Heart right ventricle (tissue), 16 donors: ENCODE results near the gene CREBBP. TPM values are rescaled to one million over a fixed set of nuclear protein-coding genes. Genes with fewer than 3 reads are reported as not detected.

Experiments
- ATAC-seq, 8 donors: fragments of 200-7000 bp; cut with Tn5 transposase; one replicate each; pipeline ENCODE4 v1.9.1; 2020; ENCODE audit warnings: mild to moderate bottlenecking in 8 of 8, moderate library complexity in 8 of 8, moderate number of reproducible peaks in 1 of 8
- DNase-seq, 2 donors: peaks; one replicate each; pipeline ENCODE4 v3.0.0-alpha.2; 2020
- H3K27ac ChIP-seq, 10 donors: fragments of 200-600 bp; sonication (generic) in 2 of 10; one replicate each; pipeline versions ENCODE4 v1.5.0 to v1.8.0; 2020 to 2022; ENCODE audit warnings: mild to moderate bottlenecking in 3 of 10
- H3K27me3 ChIP-seq, 7 donors: fragments of 200-600 bp; one replicate each; pipeline ENCODE4 v1.8.0; 2021 to 2022; ENCODE audit warnings: mild to moderate bottlenecking in 2 of 7
- H3K36me3 ChIP-seq, 9 donors: fragments of 200-600 bp; sonication (generic) in 1 of 9; one replicate each; pipeline versions ENCODE4 v1.5.0 to v1.8.0; 2020 to 2022; ENCODE audit warnings: mild to moderate bottlenecking in 2 of 9
- H3K4me1 ChIP-seq, 9 donors: fragments of 200-600 bp; sonication (generic) in 1 of 9; one replicate each; pipeline versions ENCODE4 v1.5.0 to v1.8.0; 2020 to 2022; ENCODE audit warnings: mild to moderate bottlenecking in 4 of 9
- H3K4me3 ChIP-seq, 10 donors: fragments of 200-600 bp; sonication (generic) in 2 of 10; one replicate each; pipeline versions ENCODE4 v1.5.0 to v1.8.0; 2020 to 2022; ENCODE audit warnings: mild to moderate bottlenecking in 7 of 10, moderate library complexity in 2 of 10
- H3K9me3 ChIP-seq, 11 donors: fragments of 200-600 bp in 10 of 11; sonication (generic) in 2 of 11; one replicate each; pipeline versions ENCODE4 v1.5.0 to v1.8.0; 2013 to 2022; ENCODE audit warnings: mild to moderate bottlenecking in 2 of 11, control low read depth in 1 of 11, moderate library complexity in 1 of 11
- CTCF ChIP-seq, 9 donors: fragments of 200-600 bp; sonication (generic) in 2 of 9; IDR thresholded peaks; one replicate each; pipeline versions ENCODE4 v1.5.0 to v1.8.0; 2021 to 2022; ENCODE audit warnings: antibody characterized with exemption in 9 of 9, mild to moderate bottlenecking in 5 of 9, moderate library complexity in 1 of 9
- WGBS, 2 donors: extraction: QIAGEN DNeasy Blood & Tissue Kit; methylation state at CpG; one replicate each; pipeline ENCODE4 v1.1.7; 2013; ENCODE audit warnings: inconsistent platforms in 1 of 2; 5-methylcytosine and 5-hydroxymethylcytosine counted together
- intact Hi-C, 10 donors: fragments of 100-400 bp; cut with DNase I; formaldehyde crosslinking; loops; one replicate each; pipeline versions ENCODE4 v1.11.1 to v1.14.2; 2022
- polyA plus RNA-seq, 2 donors: library from polyadenylated mRNA; stranded (reverse); fragments of 200-250 nt; gene quantifications; one replicate each; pipeline ENCODE4 v1.2.3, GENCODE V29; 2013
- total RNA-seq, 10 donors: library from RNA; stranded (reverse); fragmentation: NEBNext Ultra II Directional in 3 of 10; extraction: Animal tissue kit (Norgen Biotek cat#: 25700) in 3 of 10; gene quantifications; one replicate each; pipeline versions ENCODE4 v1.2.1 to v1.2.4, GENCODE V29; 2021 to 2023
- donor health status: Arrhythmogenic right ventricular cardiomyopathy.
- donor health status: ischemic (EF 13 %, LVEDD 7.1; RV severe dilation, severe dysfunction).
- donor health status: healthy with polysubstance abuse.
- donor health status: DM: no; HTN: yes; CAD: no.
- donor health status: DM: no; HTN: no; CAD: no.
- donor health status: ischemic (EF 25% LVEDD 6.9; RV normal size, moderate dysfunction).
- donor health status: ischemic (EF 25% LVEDD 5.7; RV mildly dilated, moderate dysfunction).
- donor health status: healthy.
- donor health status: DM: yes; HTN: yes; CAD: no.
- donor health status: Ischemic cardiomyopathy.
- donor health status: ischemic (EF 35%, LVEDD 5.7; RV mildly dilated, moderate dysfunction).
- donor health status: nonischemic (EF 11% LVEDD 7.7; RV severe dilation, severe dysfunction).
- donor health status: DM: yes; HTN: yes; CAD: no.
- donor health status: PGD.
- donor health status: ischemic (EF 29% LVEDD 5.4; RV normal size, mild dysfunction).
- donor health status: nonischemic (EF 23%, LVEDD 6.1; RV moderate dilation, normal function).

The CREBBP gene
- total and polyA plus RNA-seq, 12 donors, result 6.3 to 51.5 (median 41.0) TPM

GRCh38 chr16:3838600-3839401, 41.7 kb downstream of the CREBBP start:
- H3K4me3 ChIP-seq, result no peak overlapping the region
- no peak overlapping the region for H3K27ac ChIP-seq
- H3K9me3 ChIP-seq, result no peaks in the 10 kb centered on the region
- H3K4me1 ChIP-seq, result peaks cover 6 to 70% (median 57%) of the 10 kb centered on the region in 9 donors
- WGBS, 2 donors, result 84 to 85% methylated on average over 9 of the region's 9 CpGs
- TF ChIP-seq CTCF (IDR thresholded peaks at IDR 0.05), result no peak
- H3K36me3 ChIP-seq, result peaks cover 0 to 34% (median 0%) of the 10 kb centered on the region in 9 donors
- ATAC-seq (no peak), DNase-seq (no peak)
- intact Hi-C loops, result no loop called here
- H3K27me3 ChIP-seq, result no peaks in the 10 kb centered on the region

- Histone ChIP-seq H3K27ac (no peak overlapping the region), H3K27me3 (no peaks in the 10 kb centered on the region), H3K4me1 (peaks cover 6 to 64% (median 52%) of the 10 kb centered on the region in 9 donors), H3K4me3 (no peak overlapping the region), H3K9me3 (peaks cover 0 to 6% (median 0%) of the 10 kb centered on the region in 11 donors), H3K36me3 (peaks cover 0 to 34% (median 0%) of the 10 kb centered on the region in 9 donors)
- WGBS, 2 donors, result 59 to 66% methylated on average over 5 of the region's 5 CpGs
- no peak for ATAC-seq
- no peak for DNase-seq
- TF ChIP-seq CTCF (IDR thresholded peaks at IDR 0.05), result no peak
- intact Hi-C loops, result no loop called here
These were observed 42.5 kb downstream of the CREBBP start for GRCh38 chr16:3837851-3838586.

DNA sequence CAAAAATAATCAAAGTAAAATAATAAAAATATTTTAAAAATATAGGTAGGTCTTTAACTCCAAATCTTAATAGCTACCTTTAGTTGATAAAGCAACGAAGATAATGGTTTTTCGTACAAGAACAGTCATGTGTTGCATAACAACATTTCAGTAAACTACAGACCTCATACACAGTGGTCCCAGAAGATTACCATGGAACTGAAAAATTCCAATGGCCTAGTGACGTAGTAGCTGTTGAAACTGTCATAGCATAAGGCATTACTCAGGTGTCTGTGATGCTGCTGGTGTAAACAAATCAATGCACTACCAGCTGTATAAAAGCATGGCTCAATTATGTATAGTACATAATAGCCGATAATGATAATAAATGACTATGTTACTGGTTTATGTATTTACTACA, 43.9 kb downstream of the CREBBP start:
- H3K36me3 ChIP-seq, result peaks cover 0 to 34% (median 4%) of the 10 kb centered on the region in 9 donors
- TF ChIP-seq CTCF (IDR thresholded peaks at IDR 0.05), result no peak
- intact Hi-C loops, result no loop called here
- peaks cover 0 to 50% (median 38%) of the 10 kb centered on the region in 9 donors for H3K4me1 ChIP-seq
- H3K27ac ChIP-seq, result no peak overlapping the region
- ATAC-seq (peak in 1 of 8 donors; percentile 70), DNase-seq (no peak)
- peaks cover 0 to 19% (median 6%) of the 10 kb centered on the region in 11 donors for H3K9me3 ChIP-seq
- no peak overlapping the region for H3K4me3 ChIP-seq
- 76% methylated on average over 4 of the region's 4 CpGs for WGBS, 2 donors
- H3K27me3 ChIP-seq, result no peaks in the 10 kb centered on the region

DNA sequence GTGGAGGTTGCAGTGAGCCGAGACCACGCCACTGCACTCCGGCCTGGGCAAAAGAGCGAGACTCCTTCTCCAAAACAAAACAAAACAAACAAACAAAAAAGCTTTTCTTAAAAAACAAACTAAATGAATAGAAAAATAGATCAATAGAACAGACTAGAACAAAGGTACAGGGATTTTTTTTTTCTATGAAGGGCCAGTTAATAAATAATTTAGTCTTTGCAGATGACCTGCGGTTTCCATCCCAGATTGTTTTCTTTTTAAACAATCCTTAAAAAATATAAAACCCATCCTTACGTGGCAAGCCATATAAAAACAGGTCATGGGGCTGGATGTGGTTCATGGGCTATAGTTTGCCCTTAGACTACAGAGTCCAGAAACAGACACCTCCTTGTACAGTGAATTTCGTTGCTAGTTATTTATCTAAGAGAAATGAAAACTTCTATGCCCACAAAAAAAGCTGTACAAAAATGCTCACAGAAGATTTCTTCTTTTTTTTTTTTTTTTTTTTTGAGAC, 45.4 kb downstream of the CREBBP start:
- Histone ChIP-seq H3K36me3 (peaks cover 0 to 34% (median 4%) of the 10 kb centered on the region in 9 donors), H3K27me3 (no peaks in the 10 kb centered on the region), H3K27ac (no peak overlapping the region), H3K4me3 (no peak overlapping the region), H3K4me1 (peaks cover 0 to 43% (median 30%) of the 10 kb centered on the region in 9 donors), H3K9me3 (peaks cover 0 to 21% (median 6%) of the 10 kb centered on the region in 11 donors)
- DNase-seq, result no peak
- 97 to 98% methylated on average over 7 of the region's 7 CpGs for WGBS, 2 donors
- ATAC-seq, result no peak
- no peak for TF ChIP-seq CTCF (IDR thresholded peaks at IDR 0.05)
- intact Hi-C loops, result no loop called here
